HG03095 (cell line): ENCODE measurements around the gene RUBCN.

Experiments used
- ATAC-seq: cut with Tn5 transposase; IDR thresholded peaks from one replicate; pipeline ENCODE4 v1.9.1; 2021; ENCODE audit warnings: moderate library complexity; ENCODE audit not compliant: unreplicated experiment

The RUBCN gene

DNA sequence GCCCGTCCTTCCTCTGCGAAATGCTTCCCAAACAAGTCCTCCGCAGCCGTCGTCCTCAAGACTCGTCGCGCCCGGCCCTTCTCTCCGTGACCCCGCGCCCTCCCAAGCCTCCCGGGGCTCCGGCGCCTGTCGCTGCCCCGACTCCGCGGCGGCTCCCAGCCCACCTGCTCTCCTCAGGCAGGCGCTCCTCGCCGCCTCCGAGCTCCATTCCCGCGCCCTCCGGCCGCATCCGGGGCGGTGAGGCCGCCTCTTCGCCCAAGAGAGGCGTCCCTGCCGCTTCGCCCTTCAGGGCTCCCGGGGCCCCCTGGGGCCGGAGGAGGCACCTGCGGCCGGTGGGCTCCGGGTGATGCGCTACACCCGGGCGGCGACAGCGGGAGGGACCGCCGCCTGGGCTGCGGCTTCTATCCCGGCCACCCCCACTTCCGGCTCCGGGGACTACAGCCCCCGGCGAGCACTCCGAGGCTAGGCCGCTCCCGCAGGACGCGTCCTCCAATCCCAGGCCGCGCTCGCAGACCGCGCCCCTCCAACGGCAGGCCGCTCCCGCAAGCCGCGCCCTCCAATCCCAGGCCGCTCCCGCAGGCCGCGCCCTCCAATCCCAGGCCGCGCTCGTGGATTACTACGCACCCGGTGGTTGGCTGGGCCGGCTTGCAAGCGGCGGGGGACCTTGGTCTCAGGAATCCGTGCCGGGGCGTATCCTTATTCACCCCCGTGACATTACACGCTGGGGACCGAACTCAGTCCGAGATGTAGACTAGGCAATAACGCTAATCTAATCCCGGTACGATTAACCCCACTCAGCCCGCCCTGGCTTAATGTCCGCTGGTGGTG, at the start of gene RUBCN:
RUBCN (minus strand) TSS at position 414 of the 828 bp plus-strand sequence; CDS start at position 229, 185 bp downstream.
- peak; percentile 71 for ATAC-seq

DNA sequence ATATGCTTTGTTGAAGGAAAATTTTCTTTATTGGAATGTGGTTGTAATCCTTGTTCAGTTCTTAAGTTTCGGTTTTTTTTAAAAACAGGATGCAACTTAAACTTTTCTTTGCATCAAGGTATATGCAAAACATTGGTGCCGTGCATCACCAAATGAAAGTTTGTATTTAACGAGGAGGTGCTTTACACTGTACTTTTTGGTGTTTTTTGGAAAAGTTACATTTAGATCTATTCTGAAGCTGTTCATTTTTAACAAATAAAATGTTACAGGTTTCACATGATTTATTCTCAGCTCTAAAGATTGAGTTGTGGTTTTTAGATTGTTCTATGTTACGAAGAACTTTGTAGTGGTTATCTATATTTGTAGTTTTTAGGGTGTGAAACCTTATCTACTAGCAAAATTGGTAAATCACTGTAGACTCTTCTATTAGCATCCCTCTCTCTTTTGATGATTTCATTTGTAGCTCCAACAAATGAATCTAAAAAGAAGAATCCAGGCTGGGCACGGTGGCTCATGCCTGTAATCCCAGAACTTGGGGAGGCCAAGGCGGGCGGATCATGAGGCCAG, 47.4 kb upstream of the RUBCN start:
- ATAC-seq, result no peak

DNA sequence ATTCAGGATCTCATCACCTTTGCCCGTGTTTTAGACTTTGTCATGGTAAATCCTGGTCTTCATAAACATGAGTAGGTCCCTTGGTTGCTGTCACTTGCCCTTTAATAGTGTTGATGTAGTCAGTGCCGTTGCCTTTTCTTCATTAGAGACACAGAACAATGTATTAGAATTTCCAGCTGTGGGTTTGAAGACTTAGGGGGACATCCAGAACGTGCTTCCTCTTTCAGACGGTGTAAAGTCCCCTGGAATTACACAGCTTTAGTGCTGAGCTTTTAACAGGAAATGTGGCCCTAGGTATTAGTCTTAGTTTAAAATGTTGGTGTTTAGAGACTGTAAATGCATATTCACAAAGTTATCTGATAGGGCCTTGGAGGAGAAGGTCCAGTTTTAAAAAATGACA, 45.5 kb upstream of the RUBCN start:
- no peak for ATAC-seq

DNA sequence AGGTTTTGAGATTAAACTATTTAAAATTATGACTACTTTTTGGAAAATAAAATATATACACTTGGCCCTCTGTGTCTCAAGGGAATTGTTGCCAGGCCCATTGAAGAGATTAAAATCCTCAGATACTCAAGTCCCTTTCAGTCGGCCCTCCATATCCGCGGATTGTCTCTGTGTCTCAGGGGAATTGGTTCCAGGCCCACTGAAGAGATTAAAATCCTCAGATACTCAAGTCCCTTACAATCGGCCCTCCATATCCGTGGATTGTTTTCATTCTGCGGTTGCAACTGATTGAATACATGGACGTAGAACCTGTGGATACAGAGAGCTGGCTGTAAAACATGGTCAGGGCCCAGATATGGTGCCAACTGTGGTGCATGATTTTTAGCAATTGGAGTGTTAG, 38.6 kb upstream of the RUBCN start:
- ATAC-seq, result no peak

DNA sequence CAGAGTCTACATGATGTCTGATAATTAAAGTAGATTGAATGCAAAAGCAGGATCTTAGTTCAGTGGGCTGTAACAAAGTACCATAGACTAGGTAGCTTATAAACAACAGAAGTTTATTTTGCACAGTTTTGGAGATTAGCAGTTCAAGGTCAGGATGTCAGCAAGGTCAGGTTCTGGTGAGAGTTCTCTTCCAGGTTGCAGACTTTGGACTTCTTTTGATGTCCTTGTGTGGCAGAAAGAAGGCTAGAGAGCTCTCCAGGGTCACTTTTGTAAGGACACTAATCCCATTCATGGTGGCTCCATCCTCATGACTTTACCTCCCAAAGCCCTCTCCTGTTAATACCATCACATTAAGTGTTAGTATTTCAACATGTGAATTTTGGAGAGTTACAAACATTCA, 25.1 kb upstream of the RUBCN start:
- no peak for ATAC-seq

DNA sequence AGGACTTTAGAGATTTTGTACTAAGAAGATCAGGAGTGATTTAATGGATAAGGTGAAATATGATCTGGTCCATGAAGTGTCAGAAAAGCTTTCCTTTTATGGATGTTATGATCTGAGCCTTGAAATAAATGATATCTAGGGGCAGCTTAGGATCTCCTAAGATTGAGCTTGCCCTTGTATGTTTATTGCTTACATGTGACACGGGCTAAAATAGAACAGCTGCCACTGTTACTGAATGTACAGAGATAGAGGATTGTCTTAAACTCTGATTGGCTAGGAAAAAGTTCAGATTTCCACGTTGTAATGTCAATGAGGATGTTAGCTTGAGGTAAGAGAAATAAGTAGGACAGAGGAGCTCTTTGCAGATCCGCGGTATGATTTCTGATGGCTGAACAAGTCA, 21.8 kb upstream of the RUBCN start:
- no peak for ATAC-seq

DNA sequence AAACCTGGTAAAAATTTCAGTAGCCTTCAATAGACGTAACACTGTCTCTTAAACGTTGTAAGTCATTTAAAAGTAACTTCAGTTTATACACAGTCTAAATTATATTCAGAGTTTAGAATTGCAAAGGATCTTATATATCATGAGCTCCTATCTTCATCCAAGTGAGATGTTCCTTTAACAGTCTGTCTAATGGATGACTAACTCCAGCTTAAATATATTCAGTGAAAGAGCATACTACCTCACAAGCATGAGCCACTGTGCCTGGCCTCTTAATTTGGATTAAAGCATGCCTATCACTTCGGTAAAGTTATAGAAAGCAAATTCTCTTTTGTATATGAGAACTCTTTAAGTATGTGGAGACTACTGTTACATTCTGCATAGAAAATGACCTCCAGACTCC, 20.0 kb upstream of the RUBCN start:
- no peak for ATAC-seq

DNA sequence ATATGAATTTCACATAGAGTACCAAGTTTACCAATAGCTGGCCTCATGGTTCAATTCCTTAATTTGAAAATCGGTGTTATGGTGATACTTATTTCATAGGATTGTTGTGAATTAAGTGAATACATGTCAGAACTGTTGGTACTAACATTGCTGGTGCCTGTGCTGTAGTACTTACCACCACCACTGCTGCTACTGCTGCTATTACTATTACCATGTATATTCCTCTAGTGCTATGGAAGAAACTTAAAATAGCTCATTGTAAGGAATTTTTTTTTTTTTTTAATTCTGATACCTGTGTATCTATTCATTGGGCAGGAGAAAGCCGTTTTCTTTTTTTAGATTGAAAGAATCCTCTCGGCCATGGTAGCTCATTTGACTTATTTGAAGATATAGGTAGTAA, 16.6 kb upstream of the RUBCN start:
- no peak for ATAC-seq

DNA sequence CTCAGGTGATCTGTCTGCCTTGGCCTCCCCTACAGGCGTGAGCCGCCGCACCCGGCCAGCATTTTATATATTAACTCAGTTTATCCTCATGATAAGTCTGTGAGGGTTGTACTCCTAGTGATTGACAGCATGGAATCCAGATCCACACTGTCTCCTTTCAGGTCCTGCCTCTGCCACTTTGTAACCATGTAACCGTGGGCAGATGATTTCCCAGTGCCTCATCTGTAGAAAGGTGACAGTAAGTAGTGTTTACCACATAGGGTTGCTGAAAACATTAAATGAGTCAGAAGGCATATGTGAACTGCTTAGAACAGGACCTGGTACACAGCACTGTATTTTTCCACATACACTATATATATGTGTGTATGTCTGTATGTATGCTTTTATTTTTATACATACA, 15.4 kb upstream of the RUBCN start:
- ATAC-seq, result no peak

DNA sequence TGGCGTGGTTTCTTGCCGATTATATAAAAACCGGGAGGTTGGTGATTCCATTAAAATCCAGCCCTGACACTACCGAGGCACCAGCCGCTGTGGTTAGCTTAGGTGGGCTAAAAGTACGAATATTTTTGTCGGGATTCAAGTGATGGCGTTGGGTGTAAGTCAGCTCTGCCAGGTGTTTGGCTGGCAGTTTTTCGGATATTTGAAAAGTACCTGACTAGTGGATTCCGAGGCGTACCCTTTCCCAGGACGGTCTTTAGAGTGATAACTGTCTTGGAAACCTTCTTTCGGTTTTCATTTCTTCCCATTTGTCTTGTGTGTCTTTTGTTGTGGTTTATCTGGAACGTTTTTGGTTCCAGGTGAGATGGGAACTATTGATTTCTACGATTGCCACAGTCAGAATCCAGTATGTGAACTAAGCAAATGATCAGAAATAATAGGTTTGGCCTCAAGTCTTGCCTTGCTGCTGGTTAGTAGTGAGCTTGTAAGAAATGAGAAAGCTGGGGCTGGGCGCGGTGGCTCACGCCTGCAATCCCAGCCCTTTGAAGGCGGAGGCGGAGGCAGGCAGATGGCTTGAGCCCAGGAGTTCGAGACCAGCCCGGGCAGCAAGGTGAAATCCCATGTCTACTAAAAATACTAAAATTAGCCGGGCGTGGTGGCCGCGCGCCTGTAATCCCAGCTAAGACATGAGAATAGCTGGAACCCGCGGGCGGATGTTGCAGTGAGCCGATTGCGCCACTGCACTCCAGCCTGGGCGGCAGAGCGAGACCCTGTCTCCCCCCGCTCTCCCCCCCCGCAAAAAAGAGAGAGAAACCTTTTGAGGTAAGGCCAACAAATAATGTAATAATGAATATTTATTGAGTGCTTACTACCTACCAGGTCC, 14.4 kb upstream of the RUBCN start:
- no peak for ATAC-seq

DNA sequence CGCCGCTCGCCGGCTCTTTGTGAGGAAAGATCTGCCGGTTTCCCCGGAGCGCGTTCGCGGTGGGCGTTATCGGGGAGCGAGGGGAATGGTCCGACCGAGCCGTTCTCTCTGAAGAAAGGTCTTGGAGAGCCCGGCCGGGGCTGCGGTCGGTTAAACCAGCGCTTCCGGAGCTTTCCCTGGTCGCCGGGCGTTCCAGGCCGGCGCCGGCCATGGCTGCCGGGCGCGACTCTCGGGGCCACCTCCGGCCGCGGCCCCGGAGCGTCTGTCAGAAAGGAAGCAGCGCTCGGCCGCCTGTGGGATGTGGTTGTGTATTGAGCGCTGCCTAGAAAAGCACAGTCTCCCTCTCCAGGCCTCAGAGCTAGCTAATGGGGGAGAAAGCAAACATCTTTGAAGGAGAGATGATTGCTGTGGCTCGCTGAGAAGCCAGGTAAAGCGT, 13.7 kb upstream of the RUBCN start:
- ATAC-seq, result peak; percentile 35

DNA sequence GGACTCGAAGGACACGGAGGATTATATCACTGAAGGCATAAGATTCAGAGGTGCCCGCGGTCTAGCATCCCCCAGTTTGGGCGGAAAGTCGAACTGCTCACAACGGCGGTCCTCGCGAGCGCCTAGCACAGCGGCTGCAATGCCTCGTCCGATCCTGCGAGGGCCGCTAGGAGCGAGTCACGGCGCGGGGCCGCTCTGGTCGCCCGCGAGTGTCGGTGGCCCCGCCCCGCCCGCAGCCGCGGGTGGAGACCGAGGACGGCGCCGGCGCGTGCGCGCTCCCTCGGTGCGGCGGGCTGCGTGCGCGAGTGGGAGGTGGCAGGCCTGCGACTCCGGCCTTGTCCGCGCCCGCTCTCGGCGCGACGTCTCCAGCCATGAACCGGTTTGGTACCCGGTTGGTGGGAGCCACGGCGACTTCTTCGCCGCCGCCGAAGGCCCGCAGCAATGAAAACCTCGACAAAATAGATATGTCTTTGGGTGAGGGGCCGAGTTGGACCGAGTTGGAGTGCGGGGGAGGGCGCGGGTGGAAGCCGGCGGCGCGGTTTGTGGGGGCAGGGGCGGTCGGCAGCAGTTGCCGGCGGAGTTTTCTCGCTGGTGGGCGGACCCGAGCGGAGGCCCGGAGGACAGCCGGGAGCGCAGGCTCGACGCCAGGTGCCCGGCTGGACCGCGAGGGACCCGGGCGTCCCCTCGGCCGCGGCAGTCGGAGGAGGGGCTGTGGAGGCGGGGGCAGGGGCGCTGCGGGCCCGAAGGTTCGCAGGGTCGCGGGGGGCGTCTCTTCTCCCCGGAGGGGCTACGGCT, 13.1 kb upstream of the RUBCN start, which contains the start of gene FYTTD1:
FYTTD1 (plus strand) TSS at position 283 of the 795 bp plus-strand sequence; CDS start at position 372, 89 bp downstream.
- ATAC-seq, result peak; percentile 73

DNA sequence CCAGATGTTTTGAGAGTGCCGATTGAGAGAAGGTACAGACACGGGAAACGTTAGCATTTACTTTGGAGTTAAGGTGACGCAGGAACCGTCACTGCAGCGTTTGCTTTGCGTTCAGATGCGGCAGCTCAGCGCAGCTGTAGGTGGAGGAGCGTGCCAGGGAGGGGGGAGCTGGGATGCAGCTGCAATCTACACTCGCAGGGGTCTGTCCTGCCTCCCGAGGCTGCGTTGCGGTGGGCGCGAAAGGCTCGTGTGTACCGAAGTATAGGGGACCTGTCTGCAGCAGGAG, 12.6 kb upstream of the RUBCN start:
- peak; percentile 39 for ATAC-seq

DNA sequence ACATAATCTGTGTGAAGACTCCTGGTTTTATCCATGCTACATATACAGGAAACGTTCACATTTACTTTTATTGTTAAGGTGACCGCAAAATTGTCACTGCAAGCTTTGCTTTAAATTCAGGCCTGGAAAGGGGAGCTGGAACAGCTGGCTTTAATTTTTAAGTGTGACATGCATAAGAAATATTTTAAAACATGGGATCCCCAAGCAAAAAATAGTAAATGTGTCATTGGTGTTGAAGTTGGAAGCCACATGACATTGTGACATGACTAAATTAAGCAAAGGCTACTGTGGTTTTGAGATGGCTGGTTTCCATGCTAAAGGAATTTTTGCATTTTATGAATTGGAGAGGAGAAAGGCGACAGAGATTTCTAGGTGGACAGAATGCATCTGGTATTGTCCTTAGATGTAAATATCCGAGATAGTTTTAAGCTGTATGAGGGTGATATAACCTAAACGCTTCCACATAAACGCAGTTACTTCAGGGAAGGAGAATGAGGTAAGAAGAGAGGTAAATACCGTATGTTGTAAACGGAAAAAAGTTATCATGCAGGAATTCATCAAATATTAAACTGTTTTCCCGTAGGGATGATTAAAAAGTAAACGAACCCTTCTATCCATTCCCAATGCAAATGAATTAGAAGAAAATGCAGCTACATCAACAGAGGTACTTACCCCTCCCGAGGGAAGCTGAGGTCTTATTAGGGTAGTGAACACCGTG, 12.1 kb upstream of the RUBCN start:
- no peak for ATAC-seq

DNA sequence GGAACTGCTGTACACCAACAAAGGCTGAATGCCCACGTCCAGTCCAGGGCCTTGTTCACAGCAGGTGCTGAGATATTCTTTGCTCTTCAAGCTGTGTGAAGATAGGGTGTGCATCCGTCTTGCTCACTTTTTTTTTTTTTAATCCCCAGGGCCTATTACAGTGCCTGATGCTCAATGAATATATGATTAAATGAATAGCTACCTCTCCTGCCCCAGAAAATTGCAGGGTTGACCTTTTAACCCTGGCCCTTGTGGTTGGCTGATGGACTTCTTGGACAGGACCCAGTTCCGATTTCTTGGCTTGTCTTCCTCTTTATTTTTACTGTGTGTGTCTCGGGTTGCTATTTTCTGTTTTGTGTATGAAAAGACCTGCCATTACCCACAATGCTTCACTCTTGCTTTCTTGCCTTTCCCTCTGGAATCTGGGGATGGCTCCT, 10.1 kb upstream of the RUBCN start:
- ATAC-seq, result no peak

DNA sequence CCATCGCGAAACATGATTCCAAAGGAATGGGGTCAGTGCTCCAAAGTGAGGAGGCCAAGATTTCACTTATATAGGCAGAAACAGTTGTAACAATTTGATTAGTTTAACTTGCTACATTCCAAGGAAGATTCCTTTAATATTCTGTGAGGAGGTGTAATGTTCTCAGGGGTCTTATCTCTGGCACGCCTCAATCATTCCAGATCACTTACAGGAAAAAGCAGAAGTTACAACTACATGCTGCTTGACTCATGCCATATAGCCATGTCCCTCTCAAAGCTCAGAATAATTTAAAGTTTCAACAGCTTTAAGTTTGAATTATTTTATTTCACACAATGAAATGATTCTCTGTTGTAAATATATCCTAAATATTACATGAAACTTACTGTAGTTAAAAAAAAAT, 9.5 kb upstream of the RUBCN start:
- ATAC-seq, result no peak

DNA sequence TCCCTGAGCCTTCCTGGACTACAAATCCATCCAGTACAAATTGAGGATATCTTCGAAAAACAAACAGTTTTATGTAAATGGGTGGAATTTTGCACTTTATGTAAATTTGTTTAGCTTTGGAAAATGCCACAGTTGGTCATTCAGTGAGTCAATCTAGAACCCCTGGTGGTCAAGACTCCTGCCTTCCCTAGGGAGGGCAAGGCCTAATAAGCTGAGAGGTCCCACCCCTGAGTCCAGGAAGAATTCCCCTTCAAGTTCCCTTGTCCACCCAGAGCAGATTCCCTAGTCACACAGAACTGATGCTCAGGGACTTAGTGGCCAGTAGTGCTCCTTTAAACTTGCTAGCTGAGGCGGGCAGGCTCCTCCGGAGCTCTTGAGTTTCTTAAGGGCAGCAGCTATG, 6.1 kb upstream of the RUBCN start:
- ATAC-seq, result no peak

DNA sequence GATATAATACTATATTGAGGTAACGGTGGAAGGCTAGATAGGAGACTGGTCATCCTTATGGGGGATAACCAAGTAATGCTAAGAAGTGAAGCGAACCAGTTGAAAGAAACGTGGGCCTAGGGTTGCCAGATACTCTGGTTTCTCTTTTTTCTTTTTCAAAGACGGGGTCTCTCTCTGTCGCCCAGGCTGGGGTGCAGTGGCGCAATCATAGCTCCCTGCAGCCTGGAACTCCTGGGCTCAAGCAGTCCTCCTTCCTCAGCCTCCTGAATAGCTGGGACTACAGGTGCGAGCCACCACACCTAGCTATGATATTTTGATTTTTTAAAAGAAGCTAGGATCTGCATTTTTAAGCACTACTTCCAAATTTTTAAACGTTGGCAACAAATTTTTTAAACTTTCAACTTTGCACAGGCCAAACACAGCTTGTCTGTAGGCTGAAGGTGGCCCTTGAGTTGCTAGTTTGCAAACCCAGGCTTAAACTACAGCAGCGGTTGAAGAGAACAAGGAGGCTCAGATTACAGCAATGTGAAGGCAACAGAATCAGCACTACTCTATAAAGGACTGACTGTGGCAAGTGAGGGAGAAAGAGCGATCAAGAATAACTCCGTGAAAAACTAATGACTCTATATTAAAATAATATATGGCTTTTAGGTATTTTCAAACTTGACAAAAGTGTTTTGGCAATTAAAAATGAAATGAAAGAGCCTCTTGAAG, 1.2 kb upstream of the RUBCN start:
- no peak for ATAC-seq

DNA sequence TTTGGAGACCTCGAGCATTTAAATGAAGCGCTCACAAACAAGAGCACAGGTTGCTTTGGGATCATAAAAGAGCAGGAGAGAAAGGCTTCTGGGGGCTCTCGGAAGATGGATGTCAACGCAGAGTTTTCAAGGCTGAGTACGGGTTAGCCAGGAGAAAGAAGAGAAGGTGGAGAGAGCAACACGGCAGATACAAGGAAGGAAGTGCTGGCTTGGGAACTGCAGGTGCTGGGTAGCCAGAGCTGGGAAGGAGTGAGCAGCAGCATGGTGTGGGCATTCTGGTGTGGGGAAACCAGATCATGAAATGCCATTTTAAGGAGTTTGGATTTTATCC, 580 bp upstream of the RUBCN start:
- ATAC-seq, result no peak

DNA sequence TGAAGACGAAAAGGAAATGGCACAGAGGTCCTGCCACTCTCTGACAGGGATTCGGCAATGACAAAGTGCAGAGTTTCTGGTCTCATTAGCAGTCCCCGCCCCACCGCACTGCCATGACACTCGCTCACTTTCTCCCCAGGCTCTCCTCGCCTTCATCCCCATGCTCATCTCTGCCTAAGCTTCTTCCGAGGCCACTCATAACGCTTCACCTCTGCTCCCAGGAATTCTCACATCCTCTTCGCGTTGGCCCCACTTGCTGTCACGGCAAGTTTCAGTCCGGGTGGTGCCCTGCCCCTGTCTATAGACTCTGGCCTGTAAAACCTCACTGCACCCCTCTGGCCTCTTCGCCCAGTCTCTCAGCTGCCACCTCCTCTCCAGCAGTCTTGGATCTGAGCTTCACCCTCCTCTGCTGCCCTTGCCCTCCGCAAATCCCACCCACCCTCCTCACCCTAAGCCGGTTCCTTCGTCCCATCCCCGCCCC, 654 bp downstream of the RUBCN start:
- peak; percentile 18 for ATAC-seq
